Smooth muscle cell (in vitro differentiated cells): ENCODE measurements around the gene CARD19. TPM values are rescaled to one million over a fixed set of nuclear protein-coding genes. Genes with fewer than 3 reads are reported as not detected.

Experiments
- DNase-seq: peaks from one replicate; lab custom pipeline; 2025; ENCODE audit not compliant: unreplicated experiment; lab: John Stamatoyannopoulos, UW
- H2AFZ ChIP-seq: fragments of 200-600 bp; sonication (generic); 2 replicates; pipeline ENCODE4 v1.6.0; 2016; ENCODE audit warnings: antibody characterized with exemption, low read depth, mild to moderate bottlenecking
- H3F3A ChIP-seq: fragments of 200-600 bp; sonication (generic); 2 replicates; pipeline ENCODE4 v1.6.0; 2017; ENCODE audit warnings: antibody characterized with exemption, low read depth
- H3K27ac ChIP-seq: fragments of 200-600 bp; sonication (generic); 2 replicates; pipeline ENCODE4 v1.5.1; 2016; ENCODE audit warnings: low read depth, mild to moderate bottlenecking
- H3K27me3 ChIP-seq: fragments of 200-600 bp; sonication (generic); 2 replicates; pipeline ENCODE4 v1.6.1; 2016; ENCODE audit warnings: low read depth, mild to moderate bottlenecking
- H3K36me3 ChIP-seq: fragments of 200-600 bp; sonication (generic); 2 replicates; pipeline ENCODE4 v1.5.1; 2016; ENCODE audit warnings: low read depth
- H3K4me1 ChIP-seq: fragments of 200-600 bp; sonication (generic); 2 replicates; pipeline ENCODE4 v1.5.1; 2016; ENCODE audit warnings: low read depth
- H3K4me2 ChIP-seq: fragments of 200-600 bp; sonication (generic); 2 replicates; pipeline ENCODE4 v1.6.0; 2016; ENCODE audit warnings: mild to moderate bottlenecking
- H3K4me3 ChIP-seq: fragments of 200-600 bp; sonication (generic); 2 replicates; pipeline ENCODE4 v1.5.1; 2016; ENCODE audit warnings: mild to moderate bottlenecking
- H3K79me2 ChIP-seq: fragments of 200-600 bp; sonication (generic); 2 replicates; pipeline ENCODE4 v1.6.0; 2016; ENCODE audit warnings: low read depth, mild to moderate bottlenecking
- H3K9ac ChIP-seq: fragments of 200-600 bp; sonication (generic); 2 replicates; pipeline ENCODE4 v1.6.0; 2016; ENCODE audit warnings: low read depth
- H3K9me3 ChIP-seq: fragments of 200-600 bp; sonication (generic); replicated peaks from 2 replicates; pipeline ENCODE4 v1.5.1; 2016; ENCODE audit warnings: low read depth
- H4K20me1 ChIP-seq: fragments of 200-600 bp; sonication (generic); 2 replicates; pipeline ENCODE4 v1.6.0; 2016; ENCODE audit warnings: low read depth
- WGBS: methylation state at CpG from one replicate; pipeline ENCODE4 v1.1.7; 2016; ENCODE audit warnings: low lambda C conversion rate; 5-methylcytosine and 5-hydroxymethylcytosine counted together
- polyA plus RNA-seq: library from polyadenylated mRNA; unstranded; fragments of >200 nt; fragmentation: Nextera tagmentation; extraction: Ambion mirVana; gene quantifications from 2 replicates; pipeline ENCODE4 v1.2.1, GENCODE V29; 2016
- total RNA-seq: library from RNA; depleted of rRNA; stranded (reverse); fragments of >200 nt; gene quantifications from 2 replicates; pipeline ENCODE4 v1.2.3, GENCODE V29; 2014
- TF ChIP-seq, protein P1 (sequence below): fragments of 200-600 bp; sonication (generic); IDR thresholded peaks from 2 replicates; pipeline ENCODE4 v1.5.1; 2017; ENCODE audit warnings: borderline replicate concordance, mild to moderate bottlenecking, antibody characterized with exemption; ENCODE audit not compliant: insufficient read depth, poor library complexity, severe bottlenecking

The CARD19 gene
- total and polyA plus RNA-seq, 2 experiments from 2014 or later = 86.0 to 88.1 TPM

DNA sequence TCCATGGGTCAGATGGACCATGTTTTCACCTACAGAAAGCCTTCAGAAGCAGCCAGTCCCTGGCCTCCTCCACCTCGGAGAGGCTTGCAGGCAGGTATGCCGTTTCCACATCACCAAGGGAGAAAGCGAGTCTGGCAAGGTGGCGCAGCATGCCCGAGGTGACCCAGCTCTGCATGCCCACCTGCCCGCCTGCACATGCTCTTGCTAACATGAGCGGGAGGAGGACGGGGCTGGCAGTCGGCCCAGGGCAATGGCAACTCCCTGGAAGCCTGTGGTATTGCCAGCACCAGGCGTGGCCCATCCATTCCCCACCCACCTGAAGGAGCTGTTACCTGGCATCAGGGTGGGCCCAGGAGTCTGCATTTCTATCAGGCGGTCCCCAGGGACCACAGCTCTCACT, 41.3 kb downstream of the CARD19 start:
- H3K27me3 ChIP-seq = no peaks in the 10 kb centered on the region
- no peaks in the 10 kb centered on the region for H3K9me3 ChIP-seq
- no peak overlapping the region for H3K4me3 ChIP-seq
- H2AFZ ChIP-seq = no peak overlapping the region
- no peak overlapping the region for H3K4me2 ChIP-seq
- no peak overlapping the region for H3K9ac ChIP-seq
- TF ChIP-seq, protein P1, sequence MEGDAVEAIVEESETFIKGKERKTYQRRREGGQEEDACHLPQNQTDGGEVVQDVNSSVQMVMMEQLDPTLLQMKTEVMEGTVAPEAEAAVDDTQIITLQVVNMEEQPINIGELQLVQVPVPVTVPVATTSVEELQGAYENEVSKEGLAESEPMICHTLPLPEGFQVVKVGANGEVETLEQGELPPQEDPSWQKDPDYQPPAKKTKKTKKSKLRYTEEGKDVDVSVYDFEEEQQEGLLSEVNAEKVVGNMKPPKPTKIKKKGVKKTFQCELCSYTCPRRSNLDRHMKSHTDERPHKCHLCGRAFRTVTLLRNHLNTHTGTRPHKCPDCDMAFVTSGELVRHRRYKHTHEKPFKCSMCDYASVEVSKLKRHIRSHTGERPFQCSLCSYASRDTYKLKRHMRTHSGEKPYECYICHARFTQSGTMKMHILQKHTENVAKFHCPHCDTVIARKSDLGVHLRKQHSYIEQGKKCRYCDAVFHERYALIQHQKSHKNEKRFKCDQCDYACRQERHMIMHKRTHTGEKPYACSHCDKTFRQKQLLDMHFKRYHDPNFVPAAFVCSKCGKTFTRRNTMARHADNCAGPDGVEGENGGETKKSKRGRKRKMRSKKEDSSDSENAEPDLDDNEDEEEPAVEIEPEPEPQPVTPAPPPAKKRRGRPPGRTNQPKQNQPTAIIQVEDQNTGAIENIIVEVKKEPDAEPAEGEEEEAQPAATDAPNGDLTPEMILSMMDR = no peak
- WGBS = 92% methylated on average over 11 of the region's 11 CpGs
- H3F3A ChIP-seq = peaks cover 5% of the 10 kb centered on the region
- no peaks in the 10 kb centered on the region for H4K20me1 ChIP-seq
- no peak overlapping the region for H3K27ac ChIP-seq
- no peaks in the 10 kb centered on the region for H3K36me3 ChIP-seq
- DNase-seq = no peak
- H3K79me2 ChIP-seq = peaks cover 5% of the 10 kb centered on the region
- H3K4me1 ChIP-seq = peaks cover 8% of the 10 kb centered on the region

DNA sequence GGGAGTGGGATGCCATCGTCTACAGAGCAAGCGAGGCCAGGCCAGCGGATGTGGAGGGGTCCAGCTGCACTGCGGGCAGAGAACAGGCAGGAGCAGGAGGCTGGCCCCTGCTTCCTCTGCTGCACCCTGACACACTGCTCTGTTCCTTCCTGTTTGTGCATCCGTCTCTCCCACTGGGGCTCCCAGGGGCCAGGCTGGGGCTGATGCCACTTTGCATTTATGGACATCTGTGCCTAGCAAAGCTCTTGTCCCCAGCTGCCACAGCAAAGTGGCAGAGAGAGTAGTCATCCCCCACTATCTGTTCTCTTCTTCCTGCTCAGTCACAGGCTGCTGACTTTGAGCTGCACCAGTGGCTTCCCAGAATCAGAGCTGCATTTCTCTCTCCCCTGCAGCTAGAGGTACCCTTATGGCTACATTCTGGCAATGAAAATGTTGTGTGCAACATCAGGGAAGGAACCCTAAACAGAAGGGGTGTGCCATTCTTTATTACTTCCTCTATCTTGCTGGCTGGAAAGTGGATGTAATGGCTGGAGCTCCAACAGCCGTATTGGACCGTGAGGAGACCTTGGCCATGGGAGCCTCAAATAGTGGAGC, 42.3 kb downstream of the CARD19 start:
- no peak for DNase-seq
- WGBS = 78% methylated on average over 7 of the region's 7 CpGs

DNA sequence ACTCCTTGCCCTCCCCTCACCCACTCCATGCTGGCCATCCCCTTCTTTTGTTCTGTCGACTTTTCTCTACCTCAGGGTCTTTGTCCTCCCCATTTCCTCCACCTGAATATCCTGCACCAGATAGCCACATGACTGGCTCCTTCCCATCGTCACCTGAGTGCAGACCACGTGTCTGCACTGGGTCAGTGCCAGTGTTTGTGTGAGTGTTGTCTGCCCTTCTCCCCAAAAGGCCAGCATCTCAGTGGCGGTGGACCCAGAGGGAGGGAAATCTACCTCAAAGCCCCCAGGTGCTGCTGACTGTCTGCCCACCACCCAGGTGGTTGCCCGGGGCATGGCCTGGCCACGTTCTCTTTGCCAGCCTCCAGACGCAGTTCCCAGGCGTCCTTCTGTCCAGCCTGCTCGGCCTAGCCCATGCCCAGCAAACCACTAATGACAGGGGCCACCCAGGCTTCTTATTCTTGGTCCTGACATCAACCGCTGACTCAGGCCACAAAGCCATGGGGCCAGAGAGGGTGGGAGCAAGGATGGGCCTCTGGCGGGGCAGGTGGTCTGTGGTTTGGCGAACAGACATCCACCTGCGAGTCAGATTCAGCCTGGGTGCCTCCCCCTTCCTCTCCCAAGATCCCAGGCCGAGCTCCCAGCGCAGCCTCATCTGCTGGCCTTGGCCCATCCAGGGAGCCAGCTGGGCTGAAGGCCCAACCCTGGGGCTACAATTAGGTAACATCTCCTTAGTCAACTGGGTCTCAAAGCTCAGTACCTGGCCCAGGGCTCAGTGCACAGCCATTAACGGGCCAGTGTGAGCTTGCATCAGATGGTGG, 43.6 kb downstream of the CARD19 start:
- no peaks in the 10 kb centered on the region for H3F3A ChIP-seq
- H4K20me1 ChIP-seq = no peaks in the 10 kb centered on the region
- H3K27me3 ChIP-seq = no peaks in the 10 kb centered on the region
- H3K36me3 ChIP-seq = no peaks in the 10 kb centered on the region
- no peak overlapping the region for H3K9ac ChIP-seq
- TF ChIP-seq, protein P1 = no peak
- no peak overlapping the region for H3K27ac ChIP-seq
- no peak overlapping the region for H3K4me3 ChIP-seq
- no peaks in the 10 kb centered on the region for H3K79me2 ChIP-seq
- no peak overlapping the region for H2AFZ ChIP-seq
- H3K4me2 ChIP-seq = no peak overlapping the region
- no peaks in the 10 kb centered on the region for H3K4me1 ChIP-seq
- WGBS = 84% methylated on average over 16 of the region's 16 CpGs
- no peaks in the 10 kb centered on the region for H3K9me3 ChIP-seq
- DNase-seq = no peak

More for the DNA sequence above, 42.3 kb downstream of the CARD19 start:
- no peak overlapping the region for H3K9ac ChIP-seq
- peaks cover 3% of the 10 kb centered on the region for H3K4me1 ChIP-seq
- no peak overlapping the region for H3K4me3 ChIP-seq
- no peaks in the 10 kb centered on the region for H3K36me3 ChIP-seq
- no peak overlapping the region for H2AFZ ChIP-seq
- no peaks in the 10 kb centered on the region for H3K27me3 ChIP-seq
- H3K27ac ChIP-seq = no peak overlapping the region
- TF ChIP-seq, protein P1 = no peak
- H3F3A ChIP-seq = no peaks in the 10 kb centered on the region
- no peak overlapping the region for H3K4me2 ChIP-seq
- no peaks in the 10 kb centered on the region for H3K9me3 ChIP-seq
- no peaks in the 10 kb centered on the region for H3K79me2 ChIP-seq
- H4K20me1 ChIP-seq = no peaks in the 10 kb centered on the region
